GM19455 (cell line): Measurements from ENCODE around the gene RTRAF.
A peak's percentile ranks its signal among the peaks of the same experiment; 100 is the strongest.

Experiments used
- ATAC-seq: cut with Tn5 transposase; IDR thresholded peaks from one replicate; pipeline ENCODE4 v1.9.1; 2021; ENCODE audit not compliant: unreplicated experiment

Gene RTRAF

GRCh38 chr14:51989293-51990234 lies at the start of gene RTRAF:
Gene RTRAF (plus strand): TSS chr14:51989546. CDS start chr14:51989640, 94 bp downstream.
- peak; percentile 95 for ATAC-seq

GRCh38 chr14:51939755-51940301 lies 49.5 kb upstream of the RTRAF start:
- ATAC-seq = no peak

- ATAC-seq = no peak
Observed at GRCh38 chr14:51942971-51943370, 46.4 kb upstream of the RTRAF start.

GRCh38 chr14:51950007-51950406 lies 39.3 kb upstream of the RTRAF start:
- no peak for ATAC-seq

GRCh38 chr14:51951656-51952055 lies 37.7 kb upstream of the RTRAF start:
- no peak for ATAC-seq

GRCh38 chr14:51954031-51954430 lies 35.3 kb upstream of the RTRAF start:
- no peak for ATAC-seq

GRCh38 chr14:51954657-51955056 lies 34.7 kb upstream of the RTRAF start:
- ATAC-seq = no peak

- no peak for ATAC-seq
Observed at GRCh38 chr14:51957950-51958349, 31.4 kb upstream of the RTRAF start.

GRCh38 chr14:51959928-51960327 lies 29.4 kb upstream of the RTRAF start:
- ATAC-seq = no peak

- ATAC-seq = no peak
Observed at GRCh38 chr14:51960866-51961265, 28.5 kb upstream of the RTRAF start.

GRCh38 chr14:51962711-51963110 lies 26.6 kb upstream of the RTRAF start:
- ATAC-seq = no peak

GRCh38 chr14:51963286-51963685 lies 26.1 kb upstream of the RTRAF start:
- no peak for ATAC-seq

GRCh38 chr14:51967521-51967920 lies 21.8 kb upstream of the RTRAF start:
- no peak for ATAC-seq

- ATAC-seq = no peak
Observed at GRCh38 chr14:51969852-51970540, 19.4 kb upstream of the RTRAF start.

- ATAC-seq = no peak
Observed at GRCh38 chr14:51972566-51972965, 16.8 kb upstream of the RTRAF start.

GRCh38 chr14:51977075-51977474 lies 12.3 kb upstream of the RTRAF start:
- ATAC-seq = no peak

- ATAC-seq = no peak
Observed at GRCh38 chr14:51978681-51979085, 10.7 kb upstream of the RTRAF start.

GRCh38 chr14:51979088-51979709 lies 10.1 kb upstream of the RTRAF start:
- no peak for ATAC-seq

- ATAC-seq = peak; percentile 56
Observed at GRCh38 chr14:51981218-51981854, 8.0 kb upstream of the RTRAF start.

- ATAC-seq = no peak
Observed at GRCh38 chr14:51988221-51988620, 1.1 kb upstream of the RTRAF start.

- no peak for ATAC-seq
Observed at GRCh38 chr14:51990488-51990887, 1.1 kb downstream of the RTRAF start.
